HG03575 (cell line): ENCODE data around the gene ZNF442.
"Not testable (repeated sequence)": the region's sequence is repeated elsewhere in the genome, so short reads cannot be mapped to it uniquely, and the experiment has no call there.

Experiments used
- ATAC-seq: cut with Tn5 transposase; IDR thresholded peaks from one replicate; pipeline ENCODE4 v1.9.1; 2021; ENCODE audit not compliant: unreplicated experiment, insufficient number of reproducible peaks, low FRiP score; ENCODE audit errors: extremely low read depth

Gene ZNF442

DNA sequence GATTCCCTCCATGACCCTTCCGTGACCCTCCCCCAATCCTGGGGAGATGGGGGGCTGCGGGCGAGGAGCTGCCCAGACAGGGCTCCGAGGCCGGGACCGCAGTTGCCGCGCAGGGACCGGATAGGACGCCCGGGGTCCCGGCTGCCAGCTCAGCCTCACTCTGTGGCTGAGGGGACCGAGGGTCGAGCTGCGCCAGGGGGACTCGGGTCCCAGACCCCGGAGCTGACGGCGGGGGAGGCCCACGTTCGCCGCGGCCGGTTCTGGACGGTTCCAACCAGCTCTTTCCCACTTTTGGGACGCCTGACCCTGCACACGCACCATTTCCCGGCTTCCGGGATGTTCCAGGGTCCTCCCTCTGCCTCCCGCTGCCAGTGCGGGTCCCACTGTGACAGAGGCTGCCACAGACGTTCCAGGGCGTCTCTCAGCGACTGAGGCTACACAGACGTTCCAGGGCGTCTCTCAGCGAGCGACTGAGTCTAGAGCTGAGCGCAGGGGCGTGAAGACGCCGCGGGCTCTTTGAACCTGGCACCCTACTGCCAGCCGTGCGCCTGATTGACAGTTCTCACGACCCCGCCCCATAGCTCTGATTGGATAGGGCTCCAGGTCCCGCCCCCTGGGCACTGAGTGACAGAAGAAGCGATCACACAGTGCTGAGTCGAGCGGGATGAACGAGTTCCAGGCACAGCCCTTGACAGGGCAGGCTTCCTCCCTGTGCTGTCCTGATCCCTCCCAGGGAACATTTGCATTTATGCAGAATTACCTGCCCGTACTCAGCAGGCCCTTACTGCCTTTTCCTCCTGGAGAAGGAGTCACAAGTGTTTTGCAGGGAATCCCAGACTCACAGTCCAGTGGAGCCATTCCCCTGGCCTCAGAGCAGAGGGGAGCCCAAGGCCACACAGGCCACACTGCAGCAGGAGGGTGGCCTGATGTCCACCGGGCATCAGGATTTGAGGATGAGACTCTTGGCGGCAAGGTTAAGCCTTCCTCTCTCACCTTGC lies 32.0 kb downstream of the ZNF442 start, which contains the start of gene ZNF563:
Gene ZNF563 (minus strand): TSS at position 472 of the 998 bp plus-strand sequence. CDS start 151 bp downstream, at position 321.
- ATAC-seq = peak; percentile 45

DNA sequence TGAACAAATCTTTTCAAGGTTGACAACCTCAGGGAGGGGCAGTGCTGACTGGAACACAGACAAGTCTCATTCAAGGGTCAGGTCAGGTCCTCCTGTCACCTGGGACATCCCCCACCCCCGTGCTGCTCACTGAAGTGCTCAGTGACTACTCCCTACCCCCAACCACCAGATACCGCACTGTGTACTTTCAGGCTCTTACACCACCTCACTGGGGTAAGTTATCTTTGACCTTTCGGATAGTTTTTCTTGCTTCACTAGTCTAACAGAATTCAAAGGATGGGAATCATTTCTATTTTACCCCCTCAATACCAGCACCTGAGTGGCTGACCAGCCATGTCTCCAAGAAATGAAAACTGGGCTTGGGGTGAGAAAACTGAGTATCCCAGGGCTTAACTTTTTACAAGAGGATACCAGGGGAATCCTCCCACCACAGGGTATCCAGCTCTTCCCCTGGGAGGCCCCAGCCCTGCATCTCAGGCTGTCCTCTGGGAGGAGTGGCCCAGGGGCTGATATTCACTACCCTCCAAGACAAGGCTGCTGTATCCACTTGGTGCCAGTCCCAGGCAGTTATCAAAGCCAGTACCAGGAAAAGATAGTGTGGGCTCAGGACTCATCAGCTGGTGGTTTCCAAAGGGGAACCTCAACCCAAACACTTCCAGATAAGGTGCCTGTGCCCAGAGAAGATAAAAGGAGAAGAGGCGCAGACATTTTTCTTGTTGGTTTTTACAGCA lies 34.1 kb downstream of the ZNF442 start:
- ATAC-seq = no peak

DNA sequence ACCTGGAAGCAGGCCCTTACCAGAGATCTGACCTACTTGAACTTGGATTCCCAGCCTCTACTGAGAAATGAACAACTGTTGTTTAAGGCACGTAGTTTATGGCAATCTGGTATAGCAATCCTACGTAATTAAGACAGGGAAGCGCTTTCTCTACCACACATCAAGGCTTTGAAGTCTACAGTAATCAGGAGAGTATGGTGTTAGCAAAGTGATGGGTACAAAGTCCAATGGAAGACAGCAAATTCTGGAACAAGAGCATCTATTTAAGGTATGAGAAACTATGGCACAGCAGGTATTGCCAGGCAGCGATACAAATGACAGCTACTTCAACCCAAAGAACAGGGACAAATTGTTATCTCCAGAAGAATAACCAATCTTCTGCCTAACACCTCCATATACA lies 35.1 kb downstream of the ZNF442 start:
- ATAC-seq = no peak

DNA sequence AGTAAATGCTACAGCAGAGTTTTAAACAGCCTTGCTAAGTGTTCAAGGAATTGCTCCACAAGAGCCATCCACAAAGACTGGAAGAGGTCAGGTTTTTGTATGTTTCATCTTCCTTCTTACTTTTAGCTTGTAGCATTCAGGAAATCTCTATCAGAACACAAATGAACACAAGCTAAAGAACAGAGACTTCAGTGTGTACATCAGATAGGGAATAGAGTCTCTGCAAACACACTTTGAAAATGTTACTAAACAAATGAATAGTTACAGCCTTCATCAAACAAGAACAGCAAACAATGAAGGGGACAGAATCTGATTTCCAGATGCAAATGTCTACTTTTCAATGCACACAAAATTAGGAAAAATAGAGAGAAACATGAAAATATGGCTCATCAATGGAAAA lies 39.8 kb downstream of the ZNF442 start:
- ATAC-seq = no peak

DNA sequence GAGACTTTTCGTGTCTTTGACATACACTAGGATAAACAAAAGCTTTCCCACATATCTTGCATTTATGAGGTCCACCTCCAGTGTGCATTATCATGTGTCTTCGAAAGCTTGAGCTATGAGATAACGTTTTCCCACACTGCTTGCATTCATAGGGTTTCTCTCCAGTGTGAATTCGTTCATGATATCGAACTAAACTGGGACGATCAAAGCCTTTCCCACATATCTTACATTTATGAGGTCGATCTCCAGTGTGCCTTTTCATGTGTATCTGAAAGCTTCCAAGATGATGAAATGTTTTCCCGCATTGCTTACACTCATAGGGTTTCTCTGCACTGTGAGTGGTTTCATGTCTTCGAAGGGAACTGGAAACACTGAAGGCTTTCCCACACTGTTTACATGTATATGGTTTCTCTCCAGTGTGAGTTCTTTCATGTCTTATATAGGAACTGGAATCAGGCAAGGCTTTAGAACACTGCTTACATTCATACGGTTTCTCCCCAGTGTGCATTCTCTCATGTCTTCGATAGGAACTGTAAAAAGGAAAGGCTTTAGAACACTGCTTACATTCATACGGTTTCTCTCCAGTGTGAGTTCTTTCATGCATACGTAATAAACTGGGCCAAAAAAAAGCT lies 46.6 kb downstream of the ZNF442 start:
- no peak for ATAC-seq

DNA sequence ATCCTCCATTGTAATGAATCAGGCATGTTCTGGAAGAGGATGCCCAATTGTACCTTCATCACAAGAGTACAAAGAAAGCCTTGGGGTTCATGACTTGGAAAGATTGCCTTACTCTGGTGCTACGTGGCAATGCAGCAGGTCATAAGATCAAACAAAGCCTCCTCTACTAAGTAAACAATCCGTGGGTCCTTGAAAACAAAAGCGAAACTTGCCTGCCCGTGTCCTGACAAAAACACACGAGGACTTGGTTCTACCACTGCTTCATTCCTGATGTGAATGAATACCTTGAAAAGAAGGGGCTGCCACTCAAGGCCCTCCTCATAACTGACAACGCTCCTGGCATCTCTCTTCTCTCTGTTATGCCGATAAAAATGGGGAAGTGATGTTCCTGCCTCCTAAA lies 50.9 kb downstream of the ZNF442 start:
- ATAC-seq = no peak

DNA sequence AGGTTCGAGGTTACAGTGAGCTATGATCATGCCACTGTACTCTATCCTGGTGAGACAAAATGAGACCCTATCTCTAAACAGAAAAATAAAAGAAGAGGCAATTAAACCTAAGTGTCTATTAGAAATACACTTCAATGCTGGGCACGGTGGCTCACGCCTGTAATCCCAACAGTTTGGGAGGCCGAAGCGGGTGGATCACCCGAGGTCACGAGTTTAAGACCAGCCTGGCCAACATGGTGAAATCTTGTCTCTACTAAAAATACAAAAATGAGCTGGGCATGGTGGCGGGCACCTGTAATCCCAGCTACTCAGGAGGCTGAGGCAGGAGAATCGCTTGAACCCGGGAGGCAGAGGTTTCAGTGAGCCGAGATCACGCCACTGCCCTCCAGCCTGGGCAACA lies 56.6 kb downstream of the ZNF442 start:
- ATAC-seq = not testable (repeated sequence)
